Coronary artery (tissue), 2 donors: ENCODE measurements around the gene KRTAP12-1.

Source experiments
- DNase-seq: peaks from one replicate; pipeline ENCODE4 v3.0.0-alpha.2; 2017; ENCODE audit warnings: low spot score
- H3K27ac ChIP-seq, 2 donors: fragments of 200-600 bp; sonication (generic); one replicate each; pipeline ENCODE4 v1.5.1; 2016 to 2019
- H3K4me3 ChIP-seq: fragments of 200-600 bp; sonication (generic); 2 replicates; pipeline ENCODE4 v1.5.1; 2016; ENCODE audit warnings: mild to moderate bottlenecking, moderate library complexity
- TF ChIP-seq, protein P1 (sequence below): fragments of 200-600 bp; sonication (generic); IDR thresholded peaks from one replicate; pipeline ENCODE4 v1.5.1; 2019; ENCODE audit warnings: antibody characterized with exemption

The KRTAP12-1 gene

DNA sequence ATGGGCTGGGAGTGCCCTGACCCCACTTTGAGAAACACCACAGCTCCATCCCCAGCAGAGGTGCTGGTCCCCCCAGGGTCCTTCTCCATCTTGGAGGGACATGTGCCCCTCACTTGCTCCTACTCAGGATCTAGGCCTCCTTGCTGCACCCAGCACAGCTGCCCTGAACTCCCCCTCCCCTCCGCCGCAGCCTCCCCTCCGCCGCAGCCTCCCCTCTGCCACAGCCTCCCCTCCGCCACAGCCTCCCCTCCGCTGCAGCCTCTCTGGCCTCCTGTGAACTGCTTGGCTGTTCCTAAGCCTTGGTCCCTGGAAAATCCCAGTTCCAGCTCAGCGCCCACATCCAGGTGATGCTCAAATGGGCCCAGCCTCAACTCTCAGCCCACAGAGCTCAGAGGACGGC, 45.4 kb upstream of the KRTAP12-1 start:
- H3K27ac ChIP-seq, result no peak overlapping the region
- TF ChIP-seq, protein P1, sequence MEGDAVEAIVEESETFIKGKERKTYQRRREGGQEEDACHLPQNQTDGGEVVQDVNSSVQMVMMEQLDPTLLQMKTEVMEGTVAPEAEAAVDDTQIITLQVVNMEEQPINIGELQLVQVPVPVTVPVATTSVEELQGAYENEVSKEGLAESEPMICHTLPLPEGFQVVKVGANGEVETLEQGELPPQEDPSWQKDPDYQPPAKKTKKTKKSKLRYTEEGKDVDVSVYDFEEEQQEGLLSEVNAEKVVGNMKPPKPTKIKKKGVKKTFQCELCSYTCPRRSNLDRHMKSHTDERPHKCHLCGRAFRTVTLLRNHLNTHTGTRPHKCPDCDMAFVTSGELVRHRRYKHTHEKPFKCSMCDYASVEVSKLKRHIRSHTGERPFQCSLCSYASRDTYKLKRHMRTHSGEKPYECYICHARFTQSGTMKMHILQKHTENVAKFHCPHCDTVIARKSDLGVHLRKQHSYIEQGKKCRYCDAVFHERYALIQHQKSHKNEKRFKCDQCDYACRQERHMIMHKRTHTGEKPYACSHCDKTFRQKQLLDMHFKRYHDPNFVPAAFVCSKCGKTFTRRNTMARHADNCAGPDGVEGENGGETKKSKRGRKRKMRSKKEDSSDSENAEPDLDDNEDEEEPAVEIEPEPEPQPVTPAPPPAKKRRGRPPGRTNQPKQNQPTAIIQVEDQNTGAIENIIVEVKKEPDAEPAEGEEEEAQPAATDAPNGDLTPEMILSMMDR, result no peak
- no peak for DNase-seq
- H3K4me3 ChIP-seq, result no peak overlapping the region

DNA sequence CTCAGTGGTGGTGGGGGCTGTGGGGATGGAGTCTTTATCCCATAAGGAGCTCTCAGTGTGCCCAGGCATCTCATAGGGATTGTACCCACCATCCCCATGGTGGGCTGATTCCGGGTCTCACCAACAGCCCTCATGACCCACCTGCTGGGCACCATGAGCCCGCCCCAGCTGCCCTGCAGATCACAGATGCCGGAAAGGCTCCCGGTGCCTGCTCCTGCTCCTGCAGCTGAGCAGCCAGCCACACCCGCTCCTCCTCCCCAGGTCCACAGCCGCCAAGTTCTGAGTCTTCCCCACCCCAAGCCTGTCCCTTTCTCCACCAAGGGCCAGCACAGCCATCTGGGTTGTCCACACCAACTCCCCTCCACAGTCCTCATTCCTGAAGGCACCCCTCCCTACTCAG, 44.9 kb upstream of the KRTAP12-1 start:
- TF ChIP-seq, protein P1, result no peak
- no peak for DNase-seq
- Histone ChIP-seq H3K4me3 (no peak overlapping the region), H3K27ac (no peak overlapping the region)

DNA sequence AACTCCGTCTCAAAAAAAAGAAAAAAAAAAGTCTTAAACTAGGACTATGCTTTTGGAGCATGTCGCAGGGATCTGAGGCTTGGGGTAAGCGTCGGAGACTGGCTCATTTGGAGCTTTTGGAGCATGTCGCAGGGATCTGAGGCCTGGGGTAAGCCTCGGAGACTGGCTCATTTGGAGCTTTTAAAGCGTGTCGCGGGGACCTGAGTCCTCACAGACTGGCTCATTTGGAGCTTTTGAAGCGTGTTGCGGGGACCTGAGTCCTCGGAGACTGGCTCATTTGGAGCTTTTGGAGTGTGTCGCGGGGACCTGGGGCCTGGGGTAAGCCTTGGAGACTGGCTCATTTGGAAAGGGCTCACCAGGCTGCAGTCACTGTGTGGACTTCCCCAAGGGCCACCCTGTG, 43.0 kb upstream of the KRTAP12-1 start:
- DNase-seq, result no peak
- H3K27ac ChIP-seq, result no peak overlapping the region
- no peak overlapping the region for H3K4me3 ChIP-seq
- TF ChIP-seq, protein P1, result no peak

- TF ChIP-seq, protein P1, result no peak
- H3K27ac ChIP-seq, result no peak overlapping the region
- DNase-seq, result no peak
- H3K4me3 ChIP-seq, result no peak overlapping the region
These were observed 42.2 kb upstream of the KRTAP12-1 start for GRCh38 chr21:44724196-44724595.

DNA sequence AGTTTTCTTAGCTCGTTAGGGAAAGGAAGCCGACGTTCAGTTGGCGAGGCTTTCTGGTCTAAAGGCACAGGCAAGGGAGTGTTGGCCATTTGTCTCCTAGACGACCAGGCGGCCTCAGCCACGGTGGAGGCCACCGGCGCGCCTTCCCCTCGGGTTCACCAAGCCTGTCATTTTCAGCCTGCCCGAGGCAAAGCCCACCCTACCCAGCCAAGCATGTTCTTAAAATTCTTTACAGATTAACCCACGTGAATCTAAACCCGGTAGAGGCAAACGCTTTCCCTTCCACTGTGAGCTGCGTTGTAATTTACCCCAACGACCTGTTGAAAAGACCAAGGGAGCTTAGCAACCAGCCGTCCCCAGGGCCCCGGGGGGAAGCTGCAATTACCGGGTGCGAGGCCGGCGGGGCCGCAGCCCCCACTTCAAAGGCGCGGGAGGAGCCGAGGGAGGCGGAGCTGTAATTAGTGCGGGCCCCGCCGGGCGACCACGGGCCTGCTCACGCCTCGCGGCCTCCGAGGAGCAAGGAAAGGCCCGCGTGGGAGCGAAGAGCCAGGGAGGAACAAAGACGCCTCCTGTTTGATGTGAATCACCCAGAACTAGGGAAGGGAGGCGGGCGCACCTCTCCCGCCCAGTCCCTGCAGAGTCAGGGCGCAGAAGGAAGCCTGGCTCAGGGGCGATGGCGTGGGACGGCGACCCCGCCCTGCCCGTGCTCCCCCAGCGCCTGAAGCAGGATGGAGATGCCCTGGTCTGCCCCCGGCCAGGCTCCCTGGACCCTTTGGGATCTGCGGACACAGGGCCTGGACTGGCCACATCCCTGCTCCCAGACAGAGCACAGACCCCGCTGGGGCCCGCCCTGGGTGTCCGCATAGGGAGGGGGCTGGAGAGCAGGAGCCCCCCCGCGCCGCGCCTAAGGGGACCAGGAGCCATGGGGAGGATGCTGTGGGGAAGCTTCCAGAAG, 41.5 kb upstream of the KRTAP12-1 start:
- TF ChIP-seq, protein P1, result no peak
- no peak for DNase-seq
- H3K4me3 ChIP-seq, result no peak overlapping the region
- no peak overlapping the region for H3K27ac ChIP-seq

DNA sequence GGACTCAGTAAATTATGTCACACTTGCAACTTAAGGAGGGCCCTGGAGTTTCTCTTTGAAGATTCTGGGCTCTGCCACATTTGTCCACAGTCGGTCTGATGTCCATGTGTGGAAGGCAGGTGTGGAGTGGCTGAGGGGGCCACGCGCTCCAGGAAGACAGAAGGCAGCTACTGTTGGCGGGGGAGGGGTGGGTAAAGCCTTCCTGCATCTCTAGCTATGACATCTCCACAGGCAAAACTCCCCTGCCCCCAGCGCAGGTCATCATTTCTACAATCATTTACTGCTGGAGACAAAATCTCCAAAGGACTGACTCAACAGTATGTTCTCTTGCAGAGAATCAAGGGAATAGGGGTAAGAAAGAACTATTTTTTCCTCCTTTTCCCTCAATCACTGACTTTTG, 40.8 kb upstream of the KRTAP12-1 start:
- DNase-seq, result no peak
- no peak overlapping the region for H3K4me3 ChIP-seq
- H3K27ac ChIP-seq, result no peak overlapping the region
- TF ChIP-seq, protein P1, result no peak

DNA sequence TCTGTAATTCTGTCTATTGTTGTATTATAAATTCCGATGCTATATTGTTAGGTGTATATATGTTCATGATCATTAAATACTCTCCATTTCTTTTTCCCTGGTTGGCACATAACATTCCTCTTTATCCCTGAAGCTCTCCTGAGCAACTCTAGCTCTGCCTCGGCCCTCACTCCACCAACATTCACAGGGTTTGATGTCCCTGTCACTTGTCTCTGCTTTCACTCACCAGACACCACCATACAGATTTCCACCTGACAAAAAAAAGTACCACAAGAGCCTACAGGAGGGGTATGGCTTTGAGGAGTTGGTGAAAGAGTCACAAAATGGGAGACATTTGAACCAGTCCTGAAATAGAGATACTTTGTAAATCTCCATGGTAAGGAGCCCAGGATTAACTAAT, 38.2 kb upstream of the KRTAP12-1 start:
- TF ChIP-seq, protein P1, result no peak
- Histone ChIP-seq H3K4me3 (no peak overlapping the region), H3K27ac (no peak overlapping the region)
- no peak for DNase-seq
